Measurements from ENCODE around the gene NGEF. TPM values are rescaled to one million over a fixed set of nuclear protein-coding genes. Genes with fewer than 3 reads are reported as not detected.

The NGEF gene
- total and polyA plus RNA-seq, 7 donors = 0.28 to 13.9 (median 10.8) TPM; not detected in 2

DNA sequence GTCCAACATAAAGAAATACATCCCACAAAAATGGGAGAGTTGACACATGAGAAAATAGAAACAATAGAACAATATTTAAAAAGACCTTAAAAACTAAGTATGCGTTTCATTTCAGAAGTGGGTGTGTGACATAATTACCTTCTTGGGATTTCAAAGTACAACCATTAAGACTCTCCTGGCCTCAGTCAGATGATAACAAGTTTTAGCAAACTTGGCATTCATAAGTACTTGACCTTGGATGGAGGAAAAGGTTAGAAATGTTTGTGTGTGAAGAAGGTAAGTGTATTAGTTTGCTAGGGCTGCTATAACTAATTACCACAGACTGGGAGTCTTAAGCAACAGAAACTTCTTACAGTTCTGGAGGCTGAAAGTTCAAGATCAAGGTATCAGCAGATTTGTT lies 4.9 kb upstream of the NGEF start:
- intact Hi-C loops (cut with DNase I) = no loop called here
- peaks cover 0 to 3% (median 1%) of the 10 kb centered on the region in 4 donors for H3K9me3 ChIP-seq
- DNase-seq = no peak
- no peaks in the 10 kb centered on the region for H3K36me3 ChIP-seq
- H3K27ac ChIP-seq = no peak overlapping the region
- TF ChIP-seq, protein P1, sequence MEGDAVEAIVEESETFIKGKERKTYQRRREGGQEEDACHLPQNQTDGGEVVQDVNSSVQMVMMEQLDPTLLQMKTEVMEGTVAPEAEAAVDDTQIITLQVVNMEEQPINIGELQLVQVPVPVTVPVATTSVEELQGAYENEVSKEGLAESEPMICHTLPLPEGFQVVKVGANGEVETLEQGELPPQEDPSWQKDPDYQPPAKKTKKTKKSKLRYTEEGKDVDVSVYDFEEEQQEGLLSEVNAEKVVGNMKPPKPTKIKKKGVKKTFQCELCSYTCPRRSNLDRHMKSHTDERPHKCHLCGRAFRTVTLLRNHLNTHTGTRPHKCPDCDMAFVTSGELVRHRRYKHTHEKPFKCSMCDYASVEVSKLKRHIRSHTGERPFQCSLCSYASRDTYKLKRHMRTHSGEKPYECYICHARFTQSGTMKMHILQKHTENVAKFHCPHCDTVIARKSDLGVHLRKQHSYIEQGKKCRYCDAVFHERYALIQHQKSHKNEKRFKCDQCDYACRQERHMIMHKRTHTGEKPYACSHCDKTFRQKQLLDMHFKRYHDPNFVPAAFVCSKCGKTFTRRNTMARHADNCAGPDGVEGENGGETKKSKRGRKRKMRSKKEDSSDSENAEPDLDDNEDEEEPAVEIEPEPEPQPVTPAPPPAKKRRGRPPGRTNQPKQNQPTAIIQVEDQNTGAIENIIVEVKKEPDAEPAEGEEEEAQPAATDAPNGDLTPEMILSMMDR (IDR thresholded peaks at IDR 0.05) = no peak
- TF ChIP-seq POLR2AphosphoS5 (IDR thresholded peaks at IDR 0.05) = no peak
- TF ChIP-seq POLR2A (IDR thresholded peaks at IDR 0.05) = no peak
- no peak for TF ChIP-seq EP300 (IDR thresholded peaks at IDR 0.05)
- 25 to 86% methylated on average over 1 of the region's 1 CpG for WGBS, 2 donors
- no peaks in the 10 kb centered on the region for H3K27me3 ChIP-seq
- no peaks in the 10 kb centered on the region for H3K4me1 ChIP-seq
- no peak overlapping the region for H3K4me3 ChIP-seq

DNA sequence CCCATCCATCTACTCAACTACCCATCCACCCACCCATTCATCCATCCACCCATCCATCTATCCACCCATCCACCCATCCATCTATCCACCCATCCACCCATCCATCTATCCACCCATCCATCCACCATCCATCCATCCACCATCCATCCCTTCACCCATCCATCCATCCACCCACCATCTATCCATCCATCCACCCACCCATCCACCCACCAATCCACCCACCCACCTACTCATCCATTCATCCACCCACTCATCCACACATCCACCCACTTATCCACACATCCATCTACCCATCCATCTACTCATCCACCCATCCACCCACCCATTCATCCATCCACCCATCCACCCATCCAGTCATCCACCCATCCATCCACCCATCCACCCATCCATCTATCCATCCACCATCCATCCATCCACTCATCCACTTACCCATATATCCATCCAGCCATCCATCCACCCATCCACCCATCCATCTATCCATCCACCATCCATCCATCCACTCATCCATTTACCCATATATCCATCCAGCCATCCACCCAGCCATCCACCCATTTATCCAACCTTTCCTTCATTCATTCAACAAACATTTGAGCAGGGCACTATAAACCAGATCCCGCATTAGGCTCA lies 2.1 kb upstream of the NGEF start:
- H3K9me3 ChIP-seq = peaks cover 0 to 3% (median 1%) of the 10 kb centered on the region in 4 donors
- H3K27me3 ChIP-seq = no peaks in the 10 kb centered on the region
- TF ChIP-seq, protein P1 (IDR thresholded peaks at IDR 0.05) = no peak
- TF ChIP-seq EP300 (IDR thresholded peaks at IDR 0.05) (no peak), POLR2AphosphoS5 (IDR thresholded peaks at IDR 0.05) (no peak), POLR2A (IDR thresholded peaks at IDR 0.05) (no peak)
- no peak overlapping the region for H3K27ac ChIP-seq
- no peaks in the 10 kb centered on the region for H3K4me1 ChIP-seq
- no peak overlapping the region for H3K4me3 ChIP-seq
- no peaks in the 10 kb centered on the region for H3K36me3 ChIP-seq
- WGBS, 2 donors = 94 to 96% methylated on average over 1 of the region's 1 CpG
- intact Hi-C loops (cut with DNase I) = no loop called here
- no peak for DNase-seq

- Histone ChIP-seq H3K4me3 (no peak overlapping the region), H3K27me3 (no peaks in the 10 kb centered on the region), H3K9me3 (peaks cover 0 to 3% (median 1%) of the 10 kb centered on the region in 4 donors), H3K27ac (no peak overlapping the region), H3K36me3 (no peaks in the 10 kb centered on the region), H3K4me1 (no peaks in the 10 kb centered on the region)
- no peak for DNase-seq
- TF ChIP-seq POLR2AphosphoS5 (IDR thresholded peaks at IDR 0.05) (no peak), EP300 (IDR thresholded peaks at IDR 0.05) (no peak), POLR2A (IDR thresholded peaks at IDR 0.05) (no peak)
- TF ChIP-seq, protein P1 (IDR thresholded peaks at IDR 0.05) = no peak
- 21 to 67% methylated on average over 1 of the region's 1 CpG for WGBS, 2 donors
- intact Hi-C loops (cut with DNase I) = no loop called here
Observed at GRCh38 chr2:233013650-233014049, 594 bp upstream of the NGEF start.

DNA sequence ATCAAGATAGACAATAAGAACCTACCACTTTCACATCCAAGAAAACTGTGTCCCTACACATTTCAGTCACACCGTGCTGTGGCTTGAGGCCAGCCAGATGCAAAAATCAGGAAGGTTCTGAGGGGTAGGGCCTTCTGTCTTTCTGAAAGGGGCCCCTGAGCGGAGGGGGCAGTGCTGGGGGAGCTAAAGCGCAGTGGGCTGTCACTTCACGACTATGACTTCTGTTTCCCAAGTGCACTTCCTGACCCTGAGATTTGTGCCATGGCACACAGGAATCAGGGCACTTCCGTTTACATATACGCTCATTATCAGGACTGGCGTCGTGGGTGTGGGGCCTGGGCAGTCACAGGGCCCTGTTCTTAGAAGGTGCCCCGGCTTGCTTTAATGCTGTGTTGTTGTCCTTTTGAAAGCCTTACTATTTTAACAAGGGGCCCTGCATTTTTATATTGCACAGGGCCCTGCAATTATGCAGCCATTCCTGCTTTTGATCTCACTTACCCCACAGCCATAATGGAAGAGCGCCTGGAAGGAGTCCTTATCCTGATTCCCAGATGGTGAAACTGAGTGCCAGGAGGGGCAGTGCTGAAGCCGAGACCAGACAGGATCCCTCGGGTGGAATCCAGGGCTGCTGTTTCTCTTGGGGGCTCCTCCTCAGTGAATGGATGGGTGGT lies 620 bp downstream of the NGEF start:
- no peak for DNase-seq
- Histone ChIP-seq H3K27me3 (no peaks in the 10 kb centered on the region), H3K9me3 (peaks cover 0 to under 1% (median 0%) of the 10 kb centered on the region in 4 donors), H3K36me3 (no peaks in the 10 kb centered on the region), H3K4me3 (no peak overlapping the region), H3K4me1 (no peaks in the 10 kb centered on the region), H3K27ac (no peak overlapping the region)
- 12 to 38% methylated on average over 12 of the region's 12 CpGs for WGBS, 2 donors
- intact Hi-C loops (cut with DNase I) = no loop called here
- no peak for TF ChIP-seq EP300 (IDR thresholded peaks at IDR 0.05)
- TF ChIP-seq, protein P1 (IDR thresholded peaks at IDR 0.05) = no peak
- TF ChIP-seq POLR2AphosphoS5 (IDR thresholded peaks at IDR 0.05) = no peak
- no peak for TF ChIP-seq POLR2A (IDR thresholded peaks at IDR 0.05)
